Measurements from ENCODE around the gene MYO3B. TPM values are rescaled to one million over a fixed set of nuclear protein-coding genes. Genes with fewer than 3 reads are reported as not detected.

Gene MYO3B
- total RNA-seq, 5 donors from 2014 or later (not counting 1 experiment from before 2014, with no cell fraction given) = 0.26 to 0.28 TPM; not detected in 3

DNA sequence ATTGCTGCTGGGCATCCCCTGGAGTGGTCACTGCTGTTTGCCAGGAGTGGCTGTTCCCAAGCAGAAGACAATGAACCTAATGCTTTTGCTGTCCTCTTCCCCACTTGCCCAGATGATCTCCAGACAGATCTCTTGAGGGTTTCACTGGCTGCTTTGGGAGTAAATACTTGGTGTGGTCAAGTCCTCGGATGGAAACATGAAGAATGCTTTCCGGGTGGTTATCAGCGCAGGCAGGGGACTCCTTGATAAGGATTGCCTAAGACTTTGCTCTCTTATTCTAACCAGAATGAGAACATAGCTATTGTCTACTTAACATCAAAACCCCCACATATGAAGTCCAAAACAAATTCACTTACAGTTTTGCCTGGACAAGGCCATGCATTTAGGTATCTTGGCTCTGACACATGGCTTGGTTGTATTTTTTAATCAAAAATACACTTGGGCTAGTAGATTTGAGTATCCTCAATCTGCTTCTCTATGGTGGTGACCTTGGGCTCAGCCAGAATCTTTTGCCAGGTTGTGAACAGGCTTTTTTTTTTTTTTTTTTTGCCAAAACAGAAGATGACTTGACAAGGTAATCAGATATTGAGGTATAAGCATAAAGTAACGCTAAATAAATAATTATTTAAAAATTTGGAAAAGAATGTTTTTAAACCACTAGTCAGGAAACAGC lies 34.8 kb upstream of the MYO3B start:
- Mint-ChIP-seq H3K27ac (no peak overlapping the region), H3K36me3 (no peaks in the 10 kb centered on the region), H3K27me3 (no peaks in the 10 kb centered on the region), H3K4me3 (no peak overlapping the region), H3K9me3 (no peaks in the 10 kb centered on the region), H3K4me1 (peaks cover 3 to 5% (median 3%) of the 10 kb centered on the region in 3 donors)
- ChIA-PET CTCF (interaction anchor here in 1 of 2 donors (0.7 kb wide), 1 partner anchor 1667 kb away, joined by 5 read pairs; no protein-coding TSS in a partner anchor), POLR2A (no interaction called here)
- Histone ChIP-seq H3K27ac (ENCODE audit: low read length) (no peak overlapping the region), H3K4me1 (ENCODE audit: control insufficient read depth in 1 of 2, extremely low read depth in 1 of 2, insufficient read depth in 2 of 2, low read length in 2 of 2) (no peaks in the 10 kb centered on the region), H3K4me3 (ENCODE audit: control insufficient read depth in 1 of 2, extremely low read depth in 1 of 2, low read length in 1 of 2) (no peak overlapping the region), H3K36me3 (ENCODE audit: control insufficient read depth in 2 of 2, extremely low read depth in 1 of 2, insufficient read depth in 1 of 2, low read length in 1 of 2) (no peaks in the 10 kb centered on the region), H3K9me3 (no peaks in the 10 kb centered on the region), H3K27me3 (replicated peaks in 1 of 2; ENCODE audit: control insufficient read depth in 2 of 2, extremely low read depth in 1 of 2, insufficient read depth in 2 of 2, low read length in 1 of 2) (peaks cover 0 to 4% of the 10 kb centered on the region in 2 experiments)
- ATAC-seq (replicated peaks in 1 of 4) = no peak
- no CpG with 5 or more reads among the region's 4 CpGs for WGBS (ENCODE audit: insufficient coverage)
- no peak for DNase-seq

DNA sequence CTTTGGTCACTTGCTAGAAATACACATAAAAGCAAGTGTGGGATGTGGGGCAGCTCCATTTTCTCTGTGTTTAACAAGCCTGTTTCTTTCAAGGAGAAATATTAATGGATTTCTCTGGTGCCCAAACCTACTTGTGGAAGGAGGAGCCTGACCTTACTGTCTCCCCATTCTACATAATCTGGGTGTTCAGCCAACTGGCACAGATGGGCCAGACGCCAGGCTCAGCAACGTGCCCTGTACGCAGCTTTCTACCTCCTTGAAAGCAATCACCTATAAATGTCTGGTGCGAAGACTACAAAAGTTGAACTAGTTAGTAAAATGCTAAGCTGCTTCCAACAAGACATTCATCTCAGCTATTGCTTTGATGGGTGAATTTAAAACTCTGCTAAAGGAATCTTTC lies 33.2 kb upstream of the MYO3B start:
- no peak for DNase-seq
- WGBS (ENCODE audit: insufficient coverage) = no CpG with 5 or more reads among the region's 4 CpGs
- Mint-ChIP-seq H3K9me3 (no peaks in the 10 kb centered on the region), H3K4me3 (no peak overlapping the region), H3K36me3 (no peaks in the 10 kb centered on the region), H3K4me1 (peaks cover 0 to 3% (median 0%) of the 10 kb centered on the region in 3 donors), H3K27ac (no peak overlapping the region), H3K27me3 (no peaks in the 10 kb centered on the region)
- Histone ChIP-seq H3K9me3 (no peaks in the 10 kb centered on the region), H3K27ac (ENCODE audit: low read length) (no peak overlapping the region), H3K4me1 (ENCODE audit: control insufficient read depth in 1 of 2, extremely low read depth in 1 of 2, insufficient read depth in 2 of 2, low read length in 2 of 2) (no peaks in the 10 kb centered on the region), H3K4me3 (ENCODE audit: control insufficient read depth in 1 of 2, extremely low read depth in 1 of 2, low read length in 1 of 2) (no peak overlapping the region), H3K27me3 (replicated peaks in 1 of 2; ENCODE audit: control insufficient read depth in 2 of 2, extremely low read depth in 1 of 2, insufficient read depth in 2 of 2, low read length in 1 of 2) (peaks cover 0 to 4% of the 10 kb centered on the region in 2 experiments), H3K36me3 (ENCODE audit: control insufficient read depth in 2 of 2, extremely low read depth in 1 of 2, insufficient read depth in 1 of 2, low read length in 1 of 2) (no peaks in the 10 kb centered on the region)
- POLR2A ChIA-PET = no interaction called here
- CTCF ChIA-PET = no interaction called here
- ATAC-seq (replicated peaks in 1 of 4) = no peak

DNA sequence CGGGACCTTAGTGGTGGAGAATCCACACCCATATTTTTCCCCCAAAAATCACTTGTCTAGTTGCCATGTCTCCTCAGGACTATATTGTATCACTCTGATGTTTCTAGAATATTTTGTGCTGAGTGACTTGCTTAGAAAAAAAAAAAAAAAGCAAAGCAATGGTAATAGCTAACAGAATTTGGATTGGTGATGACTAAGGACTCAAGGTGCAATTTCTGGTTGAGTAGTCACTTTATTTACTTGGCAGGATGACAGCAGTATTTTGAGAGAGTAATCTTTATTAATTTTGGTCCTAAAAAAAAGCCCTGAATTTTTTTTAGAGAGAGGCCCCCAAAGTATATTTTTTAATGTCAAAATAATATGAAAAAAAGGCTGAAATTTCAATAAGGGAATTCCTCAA lies 32.8 kb upstream of the MYO3B start:
- Histone ChIP-seq H3K27me3 (replicated peaks in 1 of 2; ENCODE audit: control insufficient read depth in 2 of 2, extremely low read depth in 1 of 2, insufficient read depth in 2 of 2, low read length in 1 of 2) (peaks cover 0 to 4% of the 10 kb centered on the region in 2 experiments), H3K36me3 (ENCODE audit: control insufficient read depth in 2 of 2, extremely low read depth in 1 of 2, insufficient read depth in 1 of 2, low read length in 1 of 2) (no peaks in the 10 kb centered on the region), H3K4me3 (ENCODE audit: control insufficient read depth in 1 of 2, extremely low read depth in 1 of 2, low read length in 1 of 2) (no peak overlapping the region), H3K27ac (ENCODE audit: low read length) (no peak overlapping the region), H3K4me1 (ENCODE audit: control insufficient read depth in 1 of 2, extremely low read depth in 1 of 2, insufficient read depth in 2 of 2, low read length in 2 of 2) (no peaks in the 10 kb centered on the region), H3K9me3 (no peaks in the 10 kb centered on the region)
- ATAC-seq (replicated peaks in 1 of 4) = no peak
- POLR2A ChIA-PET = no interaction called here
- CTCF ChIA-PET = no interaction called here
- Mint-ChIP-seq H3K4me1 (no peaks in the 10 kb centered on the region), H3K27ac (no peak overlapping the region), H3K9me3 (no peaks in the 10 kb centered on the region), H3K27me3 (no peaks in the 10 kb centered on the region), H3K36me3 (no peaks in the 10 kb centered on the region), H3K4me3 (no peak overlapping the region)
- DNase-seq = no peak
- no CpG with 5 or more reads among the region's 1 CpG for WGBS (ENCODE audit: insufficient coverage)

GRCh38 chr2:170145675-170146432 lies 32.1 kb upstream of the MYO3B start:
- H3K4me1 ChIP-seq (ENCODE audit: control insufficient read depth in 1 of 2, extremely low read depth in 1 of 2, insufficient read depth in 2 of 2, low read length in 2 of 2) = no peaks in the 10 kb centered on the region
- H3K4me3 Mint-ChIP-seq = no peak overlapping the region
- H3K9me3 Mint-ChIP-seq = no peaks in the 10 kb centered on the region
- H3K9me3 ChIP-seq = no peaks in the 10 kb centered on the region
- ChIA-PET CTCF (no interaction called here), POLR2A (interaction anchor here in 1 of 2 donors (0.6 kb wide), 1 partner anchor 15 kb away, joined by 3 read pairs; no protein-coding TSS in a partner anchor)
- 75% methylated on average over 1 of the region's 7 CpGs for WGBS (ENCODE audit: insufficient coverage)
- ATAC-seq (replicated peaks in 1 of 4) = no peak
- H3K27me3 ChIP-seq (replicated peaks in 1 of 2; ENCODE audit: control insufficient read depth in 2 of 2, extremely low read depth in 1 of 2, insufficient read depth in 2 of 2, low read length in 1 of 2) = peaks cover 0 to 4% of the 10 kb centered on the region in 2 experiments
- no peaks in the 10 kb centered on the region for H3K27me3 Mint-ChIP-seq
- H3K4me1 Mint-ChIP-seq = no peaks in the 10 kb centered on the region
- H3K27ac ChIP-seq (ENCODE audit: low read length) = no peak overlapping the region
- no peak overlapping the region for H3K27ac Mint-ChIP-seq
- H3K36me3 Mint-ChIP-seq = no peaks in the 10 kb centered on the region
- no peak overlapping the region for H3K4me3 ChIP-seq (ENCODE audit: control insufficient read depth in 1 of 2, extremely low read depth in 1 of 2, low read length in 1 of 2)
- DNase-seq = no peak
- H3K36me3 ChIP-seq (ENCODE audit: control insufficient read depth in 2 of 2, extremely low read depth in 1 of 2, insufficient read depth in 1 of 2, low read length in 1 of 2) = no peaks in the 10 kb centered on the region

- H3K27ac Mint-ChIP-seq = no peak overlapping the region
- no peak overlapping the region for H3K4me3 Mint-ChIP-seq
- no peaks in the 10 kb centered on the region for H3K36me3 Mint-ChIP-seq
- H3K36me3 ChIP-seq (ENCODE audit: control insufficient read depth in 2 of 2, extremely low read depth in 1 of 2, insufficient read depth in 1 of 2, low read length in 1 of 2) = no peaks in the 10 kb centered on the region
- no peak overlapping the region for H3K4me3 ChIP-seq (ENCODE audit: control insufficient read depth in 1 of 2, extremely low read depth in 1 of 2, low read length in 1 of 2)
- no peaks in the 10 kb centered on the region for H3K9me3 ChIP-seq
- ChIA-PET CTCF (no interaction called here), POLR2A (no interaction called here)
- H3K27ac ChIP-seq (ENCODE audit: low read length) = no peak overlapping the region
- H3K27me3 Mint-ChIP-seq = peaks cover 0 to 4% of the 10 kb centered on the region in 2 donors
- H3K4me1 ChIP-seq (ENCODE audit: control insufficient read depth in 1 of 2, extremely low read depth in 1 of 2, insufficient read depth in 2 of 2, low read length in 2 of 2) = no peaks in the 10 kb centered on the region
- H3K27me3 ChIP-seq (replicated peaks in 1 of 2; ENCODE audit: control insufficient read depth in 2 of 2, extremely low read depth in 1 of 2, insufficient read depth in 2 of 2, low read length in 1 of 2) = peaks cover 0 to 4% of the 10 kb centered on the region in 2 experiments
- WGBS (ENCODE audit: insufficient coverage) = 82% methylated on average over 2 of the region's 4 CpGs
- no peaks in the 10 kb centered on the region for H3K9me3 Mint-ChIP-seq
- no peaks in the 10 kb centered on the region for H3K4me1 Mint-ChIP-seq
- no peak for DNase-seq
- no peak for ATAC-seq (replicated peaks in 1 of 4)
Observed at GRCh38 chr2:170146784-170147183, 31.2 kb upstream of the MYO3B start.

- ChIA-PET CTCF (no interaction called here), POLR2A (no interaction called here)
- Histone ChIP-seq H3K4me3 (ENCODE audit: control insufficient read depth in 1 of 2, extremely low read depth in 1 of 2, low read length in 1 of 2) (no peak overlapping the region), H3K9me3 (no peaks in the 10 kb centered on the region), H3K4me1 (ENCODE audit: control insufficient read depth in 1 of 2, extremely low read depth in 1 of 2, insufficient read depth in 2 of 2, low read length in 2 of 2) (no peaks in the 10 kb centered on the region), H3K27me3 (replicated peaks in 1 of 2; ENCODE audit: control insufficient read depth in 2 of 2, extremely low read depth in 1 of 2, insufficient read depth in 2 of 2, low read length in 1 of 2) (peaks cover 0 to 2% of the 10 kb centered on the region in 2 experiments), H3K36me3 (ENCODE audit: control insufficient read depth in 2 of 2, extremely low read depth in 1 of 2, insufficient read depth in 1 of 2, low read length in 1 of 2) (no peaks in the 10 kb centered on the region), H3K27ac (ENCODE audit: low read length) (no peak overlapping the region)
- ATAC-seq (replicated peaks in 1 of 4) (no peak), DNase-seq (no peak)
- Mint-ChIP-seq H3K27me3 (peaks cover 0 to 4% of the 10 kb centered on the region in 2 donors), H3K27ac (no peak overlapping the region), H3K9me3 (no peaks in the 10 kb centered on the region), H3K4me1 (no peaks in the 10 kb centered on the region), H3K36me3 (no peaks in the 10 kb centered on the region), H3K4me3 (no peak overlapping the region)
- WGBS (ENCODE audit: insufficient coverage) = 80% methylated on average over 1 of the region's 3 CpGs
Observed at GRCh38 chr2:170147576-170147975, 30.4 kb upstream of the MYO3B start.
